SK-N-MC (cell line): ENCODE measurements around the gene ZNG1B.
"Not testable (repeated sequence)": the region's sequence is repeated elsewhere in the genome, so short reads cannot be mapped to it uniquely, and the experiment has no call there.

Experiments used
- EZH2 ChIP-seq: fragments of 200-600 bp; sonication (generic); IDR thresholded peaks from one replicate; pipeline ENCODE4 v1.6.1; 2017; ENCODE audit warnings: antibody characterized with exemption
- POLR2AphosphoS5 ChIP-seq: IDR thresholded peaks from 2 replicates; pipeline ENCODE4 v1.6.1; 2012; ENCODE audit warnings: mild to moderate bottlenecking, low read depth, low read length, borderline replicate concordance

- TF ChIP-seq EZH2, POLR2AphosphoS5: not testable (repeated sequence)
Observed at GRCh38 chr2:113515995-113516394, 78.5 kb downstream of the ZNG1B start.
